Ramos (cell line): ENCODE results near the gene TSR3.

Experiments used
- in situ Hi-C: fragments of 300-500 bp; cut with MboI; formaldehyde crosslinking; loops from one replicate; pipeline ENCODE4 v1.14.3; 2022; ENCODE audit warnings: low sequenced_read_pairs; ENCODE audit not compliant: unreplicated experiment

TSR3 gene

DNA sequence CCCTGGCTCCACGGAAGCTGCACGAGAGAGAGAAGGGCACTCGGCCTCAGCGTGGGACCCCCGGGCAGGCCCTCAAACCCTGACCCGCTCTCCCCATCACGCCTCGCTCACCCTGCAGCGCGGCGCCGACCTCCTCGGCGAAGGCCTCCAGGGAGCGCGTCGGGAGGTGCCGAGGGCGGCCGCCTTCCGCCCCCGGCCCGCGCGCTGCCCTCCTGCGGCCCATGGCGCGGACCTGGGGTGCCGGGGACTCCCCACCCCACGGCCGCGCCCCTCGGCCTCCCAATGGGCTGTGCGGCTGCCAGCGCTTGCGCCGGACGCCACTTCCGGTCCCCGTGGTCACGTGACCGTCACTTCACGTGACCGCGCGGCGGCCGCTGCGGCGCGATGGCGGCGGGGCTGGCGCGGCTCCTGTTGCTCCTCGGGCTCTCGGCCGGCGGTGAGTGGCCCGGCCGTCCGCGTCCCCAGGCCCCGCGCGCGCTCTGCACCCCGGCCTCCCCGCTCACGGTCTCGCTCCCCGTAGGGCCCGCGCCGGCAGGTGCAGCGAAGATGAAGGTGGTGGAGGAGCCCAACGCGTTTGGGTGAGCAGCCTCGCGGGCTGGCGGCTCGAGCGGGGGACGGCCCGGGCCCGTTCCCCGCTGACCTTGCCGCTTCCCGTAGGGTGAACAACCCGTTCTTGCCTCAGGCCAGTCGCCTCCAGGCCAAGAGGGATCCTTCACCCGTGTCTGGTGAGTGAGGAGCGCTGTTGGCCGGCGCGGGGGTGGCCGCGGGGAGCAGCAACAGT, at the start of gene TSR3, which contains the start of gene GNPTG:
Gene TSR3 (minus strand): TSS at position 297 of the 781 bp plus-strand sequence. CDS start 74 bp downstream, at position 223.
Gene GNPTG (plus strand): TSS at position 350 of the 781 bp plus-strand sequence. CDS start 35 bp downstream, at position 385.
- in situ Hi-C loops = no loop called here

DNA sequence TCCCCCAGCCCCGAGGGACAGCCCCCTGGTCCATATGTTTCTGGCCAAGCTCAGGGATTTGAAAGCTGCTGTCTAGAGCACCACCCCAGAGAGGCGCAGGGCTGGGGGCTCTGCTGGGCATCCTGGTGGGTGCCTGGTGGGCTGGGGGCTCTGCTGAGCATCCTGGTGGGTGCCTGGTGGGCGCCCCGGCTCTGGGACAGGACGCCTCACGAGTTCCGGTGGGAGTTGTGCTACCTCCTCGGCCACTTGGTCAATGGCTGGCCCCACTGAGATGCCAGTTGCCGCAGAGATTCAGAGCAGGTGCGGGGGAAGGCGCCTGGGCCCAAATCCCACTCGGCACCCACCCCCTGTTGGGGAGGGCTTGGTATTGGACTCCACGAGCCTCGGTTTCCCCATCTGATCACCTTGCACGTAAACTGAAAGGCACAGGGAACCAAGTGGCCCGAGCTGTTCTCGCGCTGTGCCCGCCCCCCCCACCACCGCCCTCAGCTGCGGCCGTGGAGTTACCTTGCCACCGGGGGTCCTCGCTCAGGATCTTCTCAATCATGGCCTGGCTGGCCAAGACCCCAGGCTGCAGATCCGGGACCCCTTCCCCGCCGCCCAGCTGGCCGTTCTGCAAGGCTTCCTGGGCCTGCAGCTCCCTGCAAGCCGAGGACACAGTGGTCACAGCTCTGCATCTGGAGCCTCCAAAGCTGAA, 49.5 kb upstream of the TSR3 start:
- in situ Hi-C loops = no loop called here

DNA sequence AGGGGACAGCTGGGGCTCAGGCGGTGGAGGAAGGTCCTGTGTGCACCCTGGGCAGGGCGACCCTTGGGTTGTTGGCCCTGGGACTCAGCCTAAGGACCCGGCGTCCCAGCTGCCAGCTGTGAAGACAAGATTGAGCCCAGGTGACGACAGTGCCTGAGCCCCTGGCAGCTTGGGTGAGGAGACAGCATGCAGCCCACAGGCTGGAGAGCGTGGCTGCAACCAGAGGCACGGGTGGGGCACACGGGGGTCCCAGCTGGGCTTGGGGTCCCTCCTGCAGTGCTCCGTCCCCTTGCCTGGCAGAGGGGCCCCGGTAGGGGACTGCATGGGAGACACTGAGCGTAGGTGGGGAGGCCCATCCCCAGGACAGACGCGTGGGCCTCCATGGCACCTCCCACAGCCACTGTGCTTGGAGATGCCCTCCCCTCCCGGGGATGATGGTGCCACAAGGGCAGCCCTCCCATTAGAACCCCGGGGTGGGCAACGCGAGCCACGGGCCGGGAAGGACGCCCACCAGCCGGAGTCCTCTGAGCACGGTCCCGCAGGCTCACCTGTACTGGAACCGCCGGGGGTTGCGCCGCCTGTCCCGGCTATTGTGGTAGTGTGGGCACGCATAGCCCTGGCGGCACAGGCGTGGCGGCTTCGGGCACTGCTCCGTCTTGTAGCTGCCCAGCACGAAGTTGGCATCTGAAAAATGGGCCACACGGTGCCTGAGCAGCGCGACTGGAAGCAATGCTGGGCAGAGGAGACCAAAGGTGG, 47.3 kb upstream of the TSR3 start:
- in situ Hi-C loops = no loop called here

DNA sequence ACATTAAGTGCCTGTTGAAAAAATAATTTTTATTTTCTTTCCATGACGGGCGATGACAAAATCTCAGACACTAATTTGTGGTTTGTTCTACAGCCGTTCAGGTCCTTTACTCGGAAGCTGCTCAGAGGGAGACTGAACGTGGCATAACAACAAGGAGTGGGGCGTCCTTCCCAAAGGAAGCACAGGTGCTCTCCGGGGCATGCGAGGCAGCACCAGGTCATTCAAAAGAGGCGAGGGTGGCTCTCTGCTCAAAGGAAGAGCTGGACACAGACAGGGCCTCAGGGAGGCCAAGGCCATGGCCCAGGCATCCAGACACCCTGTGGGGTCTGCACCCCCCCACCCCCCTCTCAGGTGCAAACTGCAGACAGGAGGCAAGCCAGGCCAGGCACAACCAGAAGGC, 46.7 kb upstream of the TSR3 start:
- in situ Hi-C loops = no loop called here

DNA sequence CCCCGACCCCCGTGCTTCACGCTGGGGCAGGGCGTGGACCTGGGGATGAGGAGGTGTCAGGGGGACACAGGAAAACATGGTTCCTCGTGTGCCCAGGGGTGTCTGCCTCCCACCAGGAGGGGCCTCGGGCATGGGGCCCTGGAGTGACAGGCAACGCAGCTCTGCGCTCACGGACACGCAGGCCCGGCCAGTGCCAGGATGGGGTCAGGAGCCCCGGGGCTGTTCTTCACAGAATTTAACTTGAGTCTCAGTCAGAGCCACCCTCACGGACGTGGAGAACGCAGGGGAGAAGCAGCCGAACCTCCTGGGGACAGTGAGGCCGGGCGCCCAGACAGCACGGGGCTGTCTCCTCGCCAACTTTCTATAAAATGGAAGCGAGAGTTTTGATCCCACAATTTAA, 46.1 kb upstream of the TSR3 start:
- in situ Hi-C loops = no loop called here

DNA sequence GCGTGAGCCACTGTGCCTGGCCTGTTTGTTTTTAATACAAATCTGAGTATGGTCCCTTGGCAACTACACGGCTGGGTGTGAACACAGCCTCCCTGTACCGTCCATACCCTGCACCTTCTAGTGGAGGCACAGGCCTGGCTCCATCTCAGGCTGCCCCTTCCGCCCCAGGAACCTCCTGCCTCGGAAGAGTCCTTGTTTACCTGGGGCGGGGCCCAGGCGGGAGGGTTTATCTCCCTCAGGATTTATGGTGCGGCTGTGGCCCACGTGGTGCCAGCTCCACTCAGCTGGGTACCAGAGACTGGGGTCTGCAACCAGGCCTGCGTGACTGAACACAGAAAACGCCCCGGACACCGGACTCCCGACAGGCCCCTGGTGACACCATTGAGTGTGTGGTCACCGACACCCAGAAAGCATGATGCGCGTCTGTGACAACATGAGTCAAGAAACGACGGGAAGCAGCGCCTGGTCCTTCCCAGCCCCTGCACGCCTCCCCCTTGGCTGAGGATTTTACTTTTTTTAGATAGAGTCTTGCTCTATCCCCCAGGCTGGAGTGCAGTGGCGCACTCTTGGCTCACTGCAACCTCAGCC, 43.9 kb upstream of the TSR3 start:
- in situ Hi-C loops = no loop called here

DNA sequence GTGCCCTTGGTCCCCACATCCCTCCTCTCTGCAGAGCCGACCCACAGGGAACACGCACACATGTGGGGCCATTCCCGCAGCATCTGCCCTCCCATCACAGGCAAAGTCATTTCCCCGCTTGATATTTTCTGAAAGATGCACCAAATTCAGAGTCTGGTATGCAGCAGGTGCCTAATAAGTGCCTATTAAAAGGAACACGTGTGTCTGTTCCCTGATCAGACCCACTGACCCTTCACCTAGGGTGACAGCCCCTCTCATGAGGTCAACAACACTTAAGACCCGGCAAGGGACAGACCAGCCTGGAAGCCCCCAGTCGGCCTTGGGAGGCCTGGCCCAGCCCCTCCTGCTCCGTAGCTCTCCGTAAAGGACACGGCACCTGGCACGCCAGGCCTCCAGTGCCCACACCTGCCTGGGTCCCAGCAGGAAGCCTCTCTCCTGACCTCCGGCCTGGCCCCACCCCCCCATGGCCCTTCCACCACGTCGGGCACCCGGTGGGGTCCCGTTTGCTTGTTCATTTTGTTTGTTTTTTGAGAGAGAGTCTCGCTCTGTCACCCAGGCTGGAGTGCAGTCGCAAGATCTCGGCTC, 42.8 kb upstream of the TSR3 start:
- in situ Hi-C loops = no loop called here

DNA sequence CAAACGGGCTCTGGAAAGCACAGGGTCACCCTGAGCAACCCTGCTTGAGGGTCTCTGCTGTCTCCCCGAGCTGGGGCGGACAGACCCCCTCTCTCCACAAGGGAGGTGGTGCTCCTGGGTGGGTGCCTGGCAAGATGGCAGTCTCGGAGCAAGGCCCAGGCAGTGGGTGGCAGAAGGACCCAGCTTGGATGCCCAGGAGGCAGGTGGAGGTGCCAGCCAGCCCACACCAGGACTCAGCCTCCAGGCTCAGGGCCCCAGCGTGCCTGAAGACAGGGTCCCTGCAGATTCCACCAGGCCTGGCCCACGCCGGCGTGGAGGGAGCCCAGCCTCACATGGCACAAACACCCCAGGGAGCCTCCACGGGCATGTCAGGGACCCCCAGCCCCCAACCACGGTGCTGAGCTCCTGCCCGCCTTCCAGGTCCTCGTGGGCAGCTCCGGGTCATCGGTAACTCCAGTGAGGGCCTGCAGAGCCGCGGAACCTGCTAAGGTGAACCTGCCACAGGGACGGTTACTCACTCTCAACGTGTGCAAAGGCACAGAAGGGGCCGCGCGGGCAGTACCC, 42.0 kb upstream of the TSR3 start:
- in situ Hi-C loops = no loop called here

DNA sequence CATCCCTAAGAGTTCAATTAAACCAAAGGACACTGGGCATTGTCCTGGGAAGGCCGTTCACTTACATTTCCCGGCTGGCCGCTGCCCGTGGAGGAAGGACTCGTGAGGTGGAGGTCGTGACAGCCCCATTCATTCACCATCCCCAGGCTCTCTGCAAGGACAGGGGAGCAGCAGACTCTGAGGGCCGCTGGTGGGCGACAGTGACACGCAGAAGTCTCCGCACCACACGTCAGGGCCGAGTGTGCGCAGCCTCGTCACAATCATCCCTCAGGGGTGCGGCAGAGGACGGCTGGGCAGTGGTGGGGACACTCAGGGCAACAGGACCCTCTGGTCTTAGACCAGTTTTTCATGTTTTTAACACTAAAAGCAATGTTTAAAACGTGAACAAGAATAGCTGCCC, 41.1 kb upstream of the TSR3 start:
- in situ Hi-C loops = no loop called here

DNA sequence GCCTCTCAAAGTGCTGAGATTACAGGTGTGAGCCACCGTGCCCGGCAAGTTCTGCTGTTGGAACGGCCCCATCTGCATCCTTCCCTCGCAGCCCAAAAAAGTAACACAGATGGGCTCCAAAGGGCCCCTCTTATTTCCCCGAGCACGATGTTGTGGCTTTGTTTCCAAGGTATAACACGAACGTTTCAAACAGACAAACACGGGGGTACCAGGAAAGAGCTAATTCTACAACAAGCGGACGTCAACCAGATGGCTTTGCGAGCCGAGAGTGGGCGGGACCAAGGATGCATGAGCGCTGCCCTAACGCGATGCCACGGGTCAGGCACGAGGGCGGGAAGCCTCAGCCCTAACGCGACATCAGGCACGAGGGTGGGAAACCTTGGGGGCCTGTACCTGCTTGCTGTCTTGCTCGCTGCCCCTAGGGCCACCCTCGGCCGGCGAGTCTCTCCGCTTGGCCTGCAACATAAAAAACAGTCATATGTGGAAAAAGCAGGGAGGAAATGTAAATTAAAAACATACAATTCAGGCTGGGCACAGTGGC, 38.6 kb upstream of the TSR3 start:
- in situ Hi-C loops = no loop called here

DNA sequence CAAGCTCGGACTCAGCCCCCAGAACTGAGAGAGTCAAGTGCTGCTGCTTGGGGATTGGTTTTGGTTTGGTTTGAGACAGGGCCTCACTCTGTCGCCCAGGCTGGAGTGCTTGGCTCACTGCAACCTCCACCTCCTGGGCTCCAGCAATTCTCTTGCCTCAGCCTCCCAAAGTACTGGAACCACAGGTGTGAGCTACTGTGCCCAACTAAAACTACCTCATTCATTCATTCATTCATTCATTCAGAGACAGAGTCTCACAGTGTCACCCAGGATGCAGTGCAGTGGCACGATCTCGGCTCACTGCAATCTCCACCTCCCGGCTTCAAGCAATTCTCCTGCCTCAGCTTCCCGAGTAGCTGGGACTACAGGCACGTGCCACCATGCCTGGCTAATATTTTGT, 38.1 kb upstream of the TSR3 start:
- in situ Hi-C loops = no loop called here

DNA sequence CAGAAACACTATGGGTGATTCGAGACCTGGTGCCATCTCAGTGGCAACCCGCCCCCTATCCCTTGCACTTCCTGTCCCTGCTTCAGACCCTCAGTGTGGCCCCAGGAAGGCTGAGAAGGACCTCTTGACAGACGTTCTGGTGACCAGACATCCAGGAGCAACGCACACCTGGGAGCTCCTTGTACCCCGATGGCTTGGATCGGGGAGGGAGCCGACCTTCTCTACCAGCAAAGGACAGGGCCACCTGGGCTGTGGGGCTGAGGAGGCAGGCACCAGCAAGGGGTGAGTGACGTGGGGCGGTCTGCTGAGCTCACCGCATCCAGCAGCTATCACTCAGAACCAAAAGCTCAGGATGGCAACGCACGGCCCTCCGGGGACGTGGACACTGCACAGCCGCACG, 35.7 kb upstream of the TSR3 start:
- in situ Hi-C loops = no loop called here

DNA sequence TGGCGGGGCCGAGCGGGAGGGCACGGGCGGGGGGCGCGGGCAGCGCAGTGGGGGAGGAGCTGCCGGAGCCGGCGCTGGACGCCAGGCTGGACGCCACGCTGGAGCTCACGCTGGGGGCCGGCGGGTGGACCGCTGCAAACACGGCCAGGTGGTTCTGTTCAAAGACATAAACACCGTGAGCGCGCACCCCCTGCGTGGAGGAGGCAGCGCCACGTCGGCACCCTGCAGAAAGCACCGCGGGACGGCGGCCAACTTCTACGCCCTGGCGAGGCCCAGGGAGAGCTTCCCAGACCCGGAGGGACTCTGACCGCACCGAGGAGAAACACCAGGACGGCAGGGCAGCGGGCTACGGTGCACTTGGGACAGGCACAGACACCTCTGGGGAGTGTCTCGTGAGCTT, 33.6 kb upstream of the TSR3 start:
- in situ Hi-C loops = no loop called here

DNA sequence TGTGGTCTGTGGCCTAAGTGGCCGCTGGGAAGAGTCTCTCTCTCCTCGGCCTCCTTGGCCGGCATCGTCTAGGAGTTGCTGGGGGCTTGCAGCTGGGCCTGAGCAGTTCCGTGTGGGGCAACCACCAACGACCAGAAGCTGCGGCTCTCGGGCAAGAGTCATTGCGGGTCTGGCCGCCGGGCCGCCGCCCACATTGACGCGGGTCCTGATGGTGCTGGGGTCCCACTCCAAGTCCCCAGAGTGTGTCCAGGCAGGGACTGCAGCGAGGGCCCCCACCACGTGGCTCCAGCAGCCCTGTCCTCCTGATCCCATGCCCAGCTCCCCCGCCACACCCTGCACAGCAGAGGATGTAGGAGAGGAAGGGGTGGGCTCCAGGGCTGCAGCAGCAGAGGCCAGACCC, 31.9 kb upstream of the TSR3 start:
- in situ Hi-C loops = no loop called here

DNA sequence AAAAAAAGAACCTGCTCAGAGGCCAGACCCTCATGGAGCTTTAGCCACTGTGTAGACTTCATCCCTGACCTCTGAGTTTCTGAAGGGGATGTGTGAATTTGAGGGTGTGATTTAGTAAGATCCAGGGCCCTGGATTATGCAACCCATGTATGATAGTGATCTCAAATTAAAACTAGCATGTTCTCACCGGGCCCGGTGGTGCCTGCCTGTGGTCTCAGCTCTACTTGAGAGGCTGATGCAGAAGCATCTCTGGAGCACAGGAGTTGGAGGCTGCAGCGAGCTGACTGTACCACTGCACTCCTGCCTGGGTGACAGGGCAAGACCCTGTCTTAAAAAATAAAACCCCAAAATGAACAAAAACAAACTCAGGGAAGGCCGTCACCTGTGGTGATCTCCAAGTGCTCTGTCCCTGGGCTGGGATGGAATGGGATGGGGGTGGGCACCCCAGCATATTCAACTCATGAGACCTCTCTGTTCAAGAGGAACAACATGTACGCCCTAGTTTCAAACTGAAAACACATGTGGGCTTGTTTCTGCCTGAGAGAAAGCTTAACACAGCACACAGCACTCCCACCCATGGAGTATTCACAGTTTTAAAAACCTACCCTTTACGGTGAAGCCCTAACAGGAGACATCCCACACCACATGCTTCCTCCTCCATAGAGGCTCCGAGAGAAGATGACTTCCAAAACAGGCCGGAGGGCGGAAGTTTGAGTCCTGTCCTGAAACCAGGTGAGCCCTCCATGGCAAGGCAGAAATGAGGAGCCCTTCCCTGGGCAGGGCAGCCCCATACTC, 30.1 kb upstream of the TSR3 start:
- in situ Hi-C loops = no loop called here

DNA sequence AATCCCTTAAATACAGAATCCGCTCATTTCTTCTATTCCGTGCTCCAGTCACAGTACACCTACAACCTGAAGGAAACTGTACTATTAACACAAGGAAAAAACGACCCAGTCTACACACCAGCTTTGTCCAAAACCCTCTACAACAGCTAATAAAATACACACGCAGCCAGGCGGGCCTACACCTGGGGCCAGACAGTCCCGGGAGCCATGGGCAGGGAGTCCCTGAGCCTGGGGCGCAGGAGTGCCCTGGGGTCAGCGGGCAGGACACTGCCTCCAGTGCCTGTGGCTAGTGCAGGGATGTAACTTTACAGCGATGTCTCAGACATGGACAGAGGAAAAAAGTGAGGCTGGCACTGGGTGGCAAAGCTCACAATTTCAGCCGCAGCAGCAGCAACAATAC, 28.5 kb upstream of the TSR3 start:
- in situ Hi-C loops = no loop called here

DNA sequence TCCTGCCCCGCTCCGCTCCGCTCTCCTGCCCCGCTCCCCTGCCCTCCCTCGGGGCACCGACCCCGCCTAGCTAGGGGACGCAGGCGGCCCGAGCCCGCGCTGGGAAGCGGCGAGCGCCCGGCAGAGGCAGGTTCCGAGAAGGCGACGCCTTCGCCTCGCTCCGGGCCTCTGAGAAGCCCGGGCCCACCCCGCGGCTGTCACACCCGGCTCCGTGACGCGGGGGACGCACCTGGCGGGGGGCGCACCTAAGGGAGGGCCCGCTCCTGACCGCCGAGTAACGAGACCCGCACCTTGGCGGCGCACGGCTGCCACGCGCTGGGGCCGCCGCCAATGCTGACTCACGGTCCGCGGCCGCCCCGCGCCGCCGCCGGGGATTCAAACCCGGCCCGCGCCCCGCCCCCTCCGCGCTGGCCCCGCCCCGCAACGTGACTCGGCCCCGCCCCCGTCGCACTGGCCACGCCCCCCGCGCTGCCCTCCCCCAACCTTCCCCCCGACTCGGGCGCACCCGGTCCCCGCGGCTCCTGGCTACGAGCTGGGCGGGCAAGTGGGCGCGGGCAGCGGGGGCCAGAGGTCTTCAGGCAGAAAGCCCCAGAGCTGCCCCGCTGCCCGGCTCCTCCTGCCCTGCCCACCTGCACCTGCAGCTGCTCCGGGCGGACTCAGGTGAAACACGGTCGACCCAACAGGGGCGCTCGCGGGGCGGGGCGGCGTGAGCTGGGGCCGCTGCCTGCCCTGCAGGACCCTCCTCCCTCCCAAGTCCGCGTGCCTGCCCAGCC, 27.8 kb upstream of the TSR3 start:
- in situ Hi-C loops = no loop called here

DNA sequence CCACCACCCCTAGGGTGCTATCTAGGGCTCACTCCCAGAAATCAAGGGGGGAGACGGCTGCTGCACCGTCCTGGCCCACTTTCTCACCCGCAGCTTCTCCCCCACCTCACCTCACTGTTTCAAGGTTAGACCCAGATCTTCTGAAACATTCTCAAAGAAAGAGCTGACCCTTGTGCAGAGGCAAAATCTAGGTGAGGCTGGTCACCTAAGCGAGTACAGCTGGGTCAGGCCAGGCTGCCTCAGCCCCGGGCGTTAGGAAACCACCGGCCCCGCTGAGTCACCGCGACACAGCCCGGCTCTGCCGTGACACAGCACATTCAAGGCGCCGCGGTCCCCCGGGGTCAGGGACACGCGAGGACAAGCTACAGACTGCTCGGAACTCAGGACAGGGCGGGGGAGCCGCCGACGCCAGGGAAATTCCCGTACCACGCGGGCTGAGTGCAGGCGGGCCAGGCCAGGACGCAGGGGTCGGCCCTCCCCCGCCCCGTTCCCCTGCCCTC, 27.2 kb upstream of the TSR3 start:
- in situ Hi-C loops = no loop called here
